GM12864 (cell line): ENCODE measurements around the gene GLRA3.

Experiments used
- DNase-seq: peaks from one replicate; pipeline ENCODE4 v3.0.0-alpha.2; 2011; ENCODE audit warnings: low read depth
- H3K4me3 ChIP-seq: 2 replicates; pipeline ENCODE4 v1.5.1; 2011; ENCODE audit warnings: mild to moderate bottlenecking, low read depth, low read length, control low read depth
- TF ChIP-seq, protein P1 (sequence below): IDR thresholded peaks from 2 replicates; pipeline ENCODE4 v1.5.1; 2011; ENCODE audit warnings: low read depth, mild to moderate bottlenecking, moderate library complexity, low read length, control low read depth, inconsistent platforms; ENCODE audit errors: missing control alignments

The GLRA3 gene

DNA sequence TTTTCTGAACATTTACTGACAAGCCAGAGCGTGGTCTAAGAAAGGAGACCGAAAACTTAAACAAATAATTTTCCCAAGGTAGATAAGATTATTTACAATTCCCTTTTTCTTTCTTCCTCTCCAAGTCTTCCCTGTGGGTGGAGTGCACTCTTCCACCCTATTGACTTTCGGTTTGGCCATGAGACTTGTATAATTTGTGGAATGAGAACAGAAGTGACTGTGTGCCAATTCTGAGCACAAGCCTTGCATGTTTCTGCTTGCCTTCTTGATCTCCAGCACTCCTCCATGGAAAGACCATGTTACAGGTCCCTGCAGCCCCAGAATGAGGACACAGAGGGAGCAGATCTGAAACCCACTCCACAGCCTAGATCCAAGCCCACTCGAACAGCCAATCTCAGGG is 156.8 kb downstream of the GLRA3 start:
- no peak for DNase-seq
- TF ChIP-seq, protein P1, sequence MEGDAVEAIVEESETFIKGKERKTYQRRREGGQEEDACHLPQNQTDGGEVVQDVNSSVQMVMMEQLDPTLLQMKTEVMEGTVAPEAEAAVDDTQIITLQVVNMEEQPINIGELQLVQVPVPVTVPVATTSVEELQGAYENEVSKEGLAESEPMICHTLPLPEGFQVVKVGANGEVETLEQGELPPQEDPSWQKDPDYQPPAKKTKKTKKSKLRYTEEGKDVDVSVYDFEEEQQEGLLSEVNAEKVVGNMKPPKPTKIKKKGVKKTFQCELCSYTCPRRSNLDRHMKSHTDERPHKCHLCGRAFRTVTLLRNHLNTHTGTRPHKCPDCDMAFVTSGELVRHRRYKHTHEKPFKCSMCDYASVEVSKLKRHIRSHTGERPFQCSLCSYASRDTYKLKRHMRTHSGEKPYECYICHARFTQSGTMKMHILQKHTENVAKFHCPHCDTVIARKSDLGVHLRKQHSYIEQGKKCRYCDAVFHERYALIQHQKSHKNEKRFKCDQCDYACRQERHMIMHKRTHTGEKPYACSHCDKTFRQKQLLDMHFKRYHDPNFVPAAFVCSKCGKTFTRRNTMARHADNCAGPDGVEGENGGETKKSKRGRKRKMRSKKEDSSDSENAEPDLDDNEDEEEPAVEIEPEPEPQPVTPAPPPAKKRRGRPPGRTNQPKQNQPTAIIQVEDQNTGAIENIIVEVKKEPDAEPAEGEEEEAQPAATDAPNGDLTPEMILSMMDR = no peak
- H3K4me3 ChIP-seq = no peak overlapping the region

- TF ChIP-seq, protein P1 = no peak
- DNase-seq = no peak
- H3K4me3 ChIP-seq = no peak overlapping the region
Observed at GRCh38 chr4:174669270-174669669, 159.8 kb downstream of the GLRA3 start.

DNA sequence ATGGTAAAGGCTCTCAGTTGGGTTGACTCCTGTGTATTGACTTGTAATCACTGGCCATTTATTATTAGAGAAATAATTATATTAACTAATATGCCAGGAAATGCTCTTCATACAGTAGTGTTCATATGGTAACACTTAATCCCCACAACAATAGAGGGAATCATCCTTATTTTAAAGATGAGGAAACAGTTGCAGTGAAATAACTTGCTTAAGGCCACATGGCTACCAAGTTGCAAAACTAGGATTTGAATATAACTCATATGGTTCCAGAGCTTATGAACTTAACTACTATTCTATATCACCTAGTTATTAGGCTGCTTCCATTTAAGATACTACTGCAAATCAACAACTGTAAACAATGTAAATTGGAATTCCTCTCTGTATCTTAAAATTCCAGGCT is 163.2 kb downstream of the GLRA3 start:
- TF ChIP-seq, protein P1 = no peak
- DNase-seq = no peak
- H3K4me3 ChIP-seq = no peak overlapping the region

DNA sequence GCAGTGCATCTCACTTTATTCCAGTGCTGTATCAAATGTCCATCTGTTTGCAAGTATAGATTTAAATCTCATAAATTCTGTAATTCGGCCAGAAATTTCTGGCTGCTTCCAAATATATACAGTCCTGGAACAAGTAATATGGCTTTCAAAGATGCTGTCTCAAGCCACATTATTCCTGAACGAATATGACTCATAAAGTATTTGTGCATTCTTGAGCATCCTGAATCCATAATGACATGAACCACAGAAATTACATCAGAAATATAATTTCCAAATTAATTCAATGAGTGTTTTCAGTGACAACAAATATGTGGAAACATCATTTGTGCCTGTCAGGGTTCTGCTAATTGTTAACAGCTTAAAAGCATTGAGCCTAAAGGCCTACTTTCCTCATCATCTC is 165.8 kb downstream of the GLRA3 start:
- H3K4me3 ChIP-seq = no peak overlapping the region
- no peak for DNase-seq
- TF ChIP-seq, protein P1 = no peak

DNA sequence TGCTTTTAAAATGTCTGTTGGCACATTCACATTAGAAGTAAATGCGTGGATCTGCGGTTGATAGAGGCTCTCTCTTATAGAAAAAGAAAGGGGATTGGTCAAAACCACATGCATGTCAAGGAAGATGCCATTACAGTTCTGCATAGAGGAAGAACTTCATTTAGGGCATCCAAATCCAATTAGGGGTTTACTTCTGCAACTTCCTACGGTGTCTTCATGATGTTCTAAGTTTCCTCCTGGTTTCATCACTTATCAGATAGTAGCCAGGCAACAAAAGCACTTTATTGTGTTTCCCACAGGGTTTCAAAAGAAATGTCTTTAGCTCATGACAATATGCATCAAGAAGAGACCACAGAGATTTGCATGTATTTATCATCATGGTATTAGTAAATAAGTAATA is 170.8 kb downstream of the GLRA3 start:
- TF ChIP-seq, protein P1 = no peak
- no peak for DNase-seq
- H3K4me3 ChIP-seq = no peak overlapping the region

GRCh38 chr4:174657472-174657871 is 171.6 kb downstream of the GLRA3 start:
- no peak overlapping the region for H3K4me3 ChIP-seq
- DNase-seq = no peak
- TF ChIP-seq, protein P1 = no peak

DNA sequence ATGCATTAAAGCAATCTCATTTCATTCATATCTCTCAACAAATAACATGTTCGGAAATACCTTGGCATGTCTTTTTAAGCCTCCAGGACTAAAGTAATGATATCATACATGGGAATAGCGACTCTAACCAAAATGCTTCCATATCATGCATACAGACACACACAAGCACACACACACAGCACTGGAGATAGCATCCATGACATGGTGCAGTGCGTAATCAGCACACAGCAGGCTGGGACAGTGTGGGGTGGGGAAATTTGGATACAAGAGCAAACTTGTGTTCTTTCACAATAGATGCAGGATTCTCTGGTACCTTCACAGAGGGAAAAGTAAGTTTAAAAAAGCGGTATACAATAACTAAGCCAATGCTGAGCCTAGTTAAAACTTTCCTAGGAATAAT is 174.4 kb downstream of the GLRA3 start:
- DNase-seq = no peak
- H3K4me3 ChIP-seq = no peak overlapping the region
- TF ChIP-seq, protein P1 = no peak
